ENCODE measurements around the gene TECTB. TPM values are rescaled to one million over a fixed set of nuclear protein-coding genes. Genes with fewer than 3 reads are reported as not detected.

TECTB gene
- total RNA-seq, 1 donor from 2014 or later = not detected

GRCh38 chr10:112304267-112304859, 21.2 kb downstream of the TECTB start:
- no peak for TF ChIP-seq CTCF (IDR thresholded peaks at IDR 0.05)
- CTCF ChIA-PET = interaction anchor here (1.7 kb wide), 1 partner anchor 11 kb away, joined by 4 read pairs; no protein-coding TSS in a partner anchor
- POLR2A ChIA-PET = no interaction called here
- Mint-ChIP-seq H3K27me3 (peaks cover 4% of the 10 kb centered on the region), H3K9me3 (no peaks in the 10 kb centered on the region), H3K4me3 (no peak overlapping the region), H3K27ac (no peak overlapping the region), H3K4me1 (no peaks in the 10 kb centered on the region), H3K36me3 (ENCODE audit: low read depth) (no peaks in the 10 kb centered on the region)
- intact Hi-C loops (cut with micrococcal nuclease) = no loop called here
- DNase-seq (no peak), ATAC-seq (ENCODE audit: low read depth) (no peak)

DNA sequence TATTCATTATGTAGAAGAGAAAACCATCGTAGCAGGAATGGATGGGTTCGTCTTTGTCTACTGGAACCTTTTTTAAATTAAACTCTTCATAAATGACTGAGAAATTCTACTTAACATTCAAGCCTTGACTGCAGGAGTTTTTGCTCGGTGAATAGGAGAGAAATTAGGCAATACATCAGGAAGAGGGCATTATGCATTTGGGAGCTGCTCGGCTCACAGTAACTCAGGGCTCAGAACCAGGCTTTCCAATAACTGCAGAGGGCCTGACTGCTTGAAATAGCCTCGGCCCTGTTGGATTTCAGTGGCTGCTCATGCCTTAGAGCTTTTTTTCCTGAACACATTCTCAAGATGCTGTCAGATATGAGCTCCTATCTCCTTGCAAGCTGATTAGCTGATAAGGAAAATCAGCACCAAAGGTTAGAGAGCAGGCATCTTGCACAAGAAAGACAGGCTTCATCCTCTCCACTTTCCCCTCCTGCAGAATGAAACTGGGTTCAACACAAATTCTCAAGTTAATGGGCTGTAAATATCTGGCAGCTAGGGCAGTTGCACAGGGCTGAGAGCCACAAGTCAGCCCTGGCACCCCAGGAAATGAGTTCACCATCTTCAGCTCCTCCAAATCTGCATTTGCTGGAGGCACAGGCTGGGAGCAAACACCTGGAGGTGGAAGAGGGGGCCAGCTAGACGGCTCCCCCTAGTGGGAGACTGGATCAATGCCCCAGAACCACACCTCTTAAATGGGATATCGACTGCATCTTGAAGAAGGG, 24.3 kb downstream of the TECTB start:
- ChIA-PET POLR2A (no interaction called here), CTCF (interaction anchor here (0.8 to 1.9 kb wide), 7 partner anchors 9 to 170 kb away, joined by 3 to 7 read pairs (median 4); no protein-coding TSS in a partner anchor)
- peak; percentile 52 for ATAC-seq (ENCODE audit: low read depth)
- peak; percentile 32 for TF ChIP-seq CTCF (IDR thresholded peaks at IDR 0.05)
- intact Hi-C loops (cut with micrococcal nuclease) = no loop called here
- H3K9me3 Mint-ChIP-seq = no peaks in the 10 kb centered on the region
- no peak overlapping the region for H3K27ac Mint-ChIP-seq
- H3K4me1 Mint-ChIP-seq = no peaks in the 10 kb centered on the region
- peaks cover 4% of the 10 kb centered on the region for H3K27me3 Mint-ChIP-seq
- no peak for DNase-seq
- H3K36me3 Mint-ChIP-seq (ENCODE audit: low read depth) = no peaks in the 10 kb centered on the region
- no peak overlapping the region for H3K4me3 Mint-ChIP-seq

DNA sequence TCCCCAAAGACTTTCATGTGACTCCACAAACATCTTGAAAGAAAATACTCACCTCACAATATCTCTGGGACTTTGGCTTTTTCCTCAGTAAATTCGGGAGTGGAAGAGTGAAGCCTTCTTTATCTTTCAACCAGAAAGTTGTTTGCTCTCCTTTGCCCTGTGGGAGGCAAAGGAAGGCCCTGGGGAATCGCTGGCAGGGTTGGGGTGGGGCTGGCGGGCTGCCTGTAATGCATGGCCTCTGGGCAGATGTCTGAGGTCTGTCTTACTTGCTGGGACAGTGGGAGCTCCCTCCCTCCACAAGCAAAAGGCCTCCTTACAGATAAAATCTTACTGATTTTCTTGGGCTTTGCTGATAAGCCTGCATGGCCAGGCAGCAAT, 24.9 kb downstream of the TECTB start:
- TF ChIP-seq CTCF (IDR thresholded peaks at IDR 0.05) = no peak
- CTCF ChIA-PET = interaction anchor here (0.8 to 1.9 kb wide), 7 partner anchors 8 to 171 kb away, joined by 3 to 7 read pairs (median 4); no protein-coding TSS in a partner anchor
- ATAC-seq (ENCODE audit: low read depth) = no peak

DNA sequence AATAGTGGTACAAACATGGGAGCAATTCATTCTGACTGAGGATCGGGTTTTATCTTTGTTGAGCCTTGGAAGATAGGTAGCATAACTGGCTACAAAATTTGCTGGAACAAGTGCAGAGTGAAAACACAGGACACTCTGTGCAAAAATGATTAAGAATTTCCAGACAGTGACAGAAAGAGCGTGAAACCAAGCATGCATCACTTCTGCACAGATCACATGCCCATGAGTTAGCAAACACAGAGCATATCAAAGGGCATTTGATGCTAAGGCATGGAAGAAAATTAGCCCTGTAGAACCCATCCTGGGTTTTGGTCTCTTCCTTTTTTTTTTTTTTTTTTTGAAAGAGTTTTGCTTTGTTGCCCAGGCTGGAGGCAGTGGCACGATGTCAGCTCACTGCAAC, 28.3 kb downstream of the TECTB start:
- Mint-ChIP-seq H3K27ac (no peak overlapping the region), H3K36me3 (ENCODE audit: low read depth) (no peaks in the 10 kb centered on the region), H3K27me3 (peaks cover 9% of the 10 kb centered on the region), H3K9me3 (no peaks in the 10 kb centered on the region), H3K4me1 (no peaks in the 10 kb centered on the region), H3K4me3 (no peak overlapping the region)
- CTCF ChIA-PET = no interaction called here
- no peak for TF ChIP-seq CTCF (IDR thresholded peaks at IDR 0.05)
- DNase-seq = no peak
- intact Hi-C loops (cut with micrococcal nuclease) = loop anchor here (10.0 kb wide), 1 partner anchor 123 kb away; no protein-coding TSS in a partner anchor
- ATAC-seq (ENCODE audit: low read depth) = no peak
- POLR2A ChIA-PET = no interaction called here

More for the DNA sequence above, 24.9 kb downstream of the TECTB start:
- Mint-ChIP-seq H3K9me3 (no peaks in the 10 kb centered on the region), H3K27me3 (peaks cover 4% of the 10 kb centered on the region), H3K27ac (no peak overlapping the region), H3K36me3 (ENCODE audit: low read depth) (no peaks in the 10 kb centered on the region), H3K4me3 (no peak overlapping the region), H3K4me1 (no peaks in the 10 kb centered on the region)
- no peak for DNase-seq
- POLR2A ChIA-PET = no interaction called here
- intact Hi-C loops (cut with micrococcal nuclease) = no loop called here

- ChIA-PET CTCF (no interaction called here), POLR2A (no interaction called here)
- H3K9me3 Mint-ChIP-seq = no peaks in the 10 kb centered on the region
- DNase-seq = no peak
- no peak for ATAC-seq (ENCODE audit: low read depth)
- H3K27me3 Mint-ChIP-seq = peaks cover 7% of the 10 kb centered on the region
- no peak for TF ChIP-seq CTCF (IDR thresholded peaks at IDR 0.05)
- no peak overlapping the region for H3K4me3 Mint-ChIP-seq
- H3K4me1 Mint-ChIP-seq = no peaks in the 10 kb centered on the region
- H3K27ac Mint-ChIP-seq = no peak overlapping the region
- intact Hi-C loops (cut with micrococcal nuclease) = loop anchor here (10.0 kb wide), 1 partner anchor 122 kb away; no protein-coding TSS in a partner anchor
- no peaks in the 10 kb centered on the region for H3K36me3 Mint-ChIP-seq (ENCODE audit: low read depth)
Measured at GRCh38 chr10:112313234-112313633, 30.0 kb downstream of the TECTB start.

All from activated B cell treated with CpG ODN at 0.5 μM for 24 hours (primary cell).